ENCODE measurements around the gene NOVA2.

The NOVA2 gene

DNA sequence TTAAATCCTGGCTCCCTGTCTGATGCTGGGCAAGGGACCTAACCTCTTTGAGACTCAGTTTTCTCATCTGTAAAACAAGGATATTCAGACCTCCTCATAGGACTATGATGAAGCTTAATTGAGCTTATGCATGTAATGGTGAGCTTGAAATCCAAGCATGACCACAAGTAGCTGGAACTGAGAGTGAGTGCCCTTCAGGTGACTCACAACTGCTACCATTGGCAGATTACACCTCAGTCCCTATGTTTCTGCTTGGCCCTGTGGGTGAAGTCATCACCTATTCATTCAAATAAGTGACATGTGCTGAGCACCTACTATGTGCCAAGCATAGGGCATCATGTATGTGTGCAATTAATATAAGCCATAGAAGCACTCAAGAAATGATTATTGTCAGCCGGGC, 25.7 kb downstream of the NOVA2 start:
- TF ChIP-seq, protein P1, sequence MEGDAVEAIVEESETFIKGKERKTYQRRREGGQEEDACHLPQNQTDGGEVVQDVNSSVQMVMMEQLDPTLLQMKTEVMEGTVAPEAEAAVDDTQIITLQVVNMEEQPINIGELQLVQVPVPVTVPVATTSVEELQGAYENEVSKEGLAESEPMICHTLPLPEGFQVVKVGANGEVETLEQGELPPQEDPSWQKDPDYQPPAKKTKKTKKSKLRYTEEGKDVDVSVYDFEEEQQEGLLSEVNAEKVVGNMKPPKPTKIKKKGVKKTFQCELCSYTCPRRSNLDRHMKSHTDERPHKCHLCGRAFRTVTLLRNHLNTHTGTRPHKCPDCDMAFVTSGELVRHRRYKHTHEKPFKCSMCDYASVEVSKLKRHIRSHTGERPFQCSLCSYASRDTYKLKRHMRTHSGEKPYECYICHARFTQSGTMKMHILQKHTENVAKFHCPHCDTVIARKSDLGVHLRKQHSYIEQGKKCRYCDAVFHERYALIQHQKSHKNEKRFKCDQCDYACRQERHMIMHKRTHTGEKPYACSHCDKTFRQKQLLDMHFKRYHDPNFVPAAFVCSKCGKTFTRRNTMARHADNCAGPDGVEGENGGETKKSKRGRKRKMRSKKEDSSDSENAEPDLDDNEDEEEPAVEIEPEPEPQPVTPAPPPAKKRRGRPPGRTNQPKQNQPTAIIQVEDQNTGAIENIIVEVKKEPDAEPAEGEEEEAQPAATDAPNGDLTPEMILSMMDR (IDR thresholded peaks at IDR 0.05; ENCODE audit: extremely low read depth, missing control alignments) = no peak
- no peak for DNase-seq (ENCODE audit: low spot score)

GRCh38 chr19:45940515-45940805, 33.2 kb downstream of the NOVA2 start:
- TF ChIP-seq, protein P1 (IDR thresholded peaks at IDR 0.05; ENCODE audit: extremely low read depth, missing control alignments) = no peak
- no peak for DNase-seq (ENCODE audit: low spot score)

DNA sequence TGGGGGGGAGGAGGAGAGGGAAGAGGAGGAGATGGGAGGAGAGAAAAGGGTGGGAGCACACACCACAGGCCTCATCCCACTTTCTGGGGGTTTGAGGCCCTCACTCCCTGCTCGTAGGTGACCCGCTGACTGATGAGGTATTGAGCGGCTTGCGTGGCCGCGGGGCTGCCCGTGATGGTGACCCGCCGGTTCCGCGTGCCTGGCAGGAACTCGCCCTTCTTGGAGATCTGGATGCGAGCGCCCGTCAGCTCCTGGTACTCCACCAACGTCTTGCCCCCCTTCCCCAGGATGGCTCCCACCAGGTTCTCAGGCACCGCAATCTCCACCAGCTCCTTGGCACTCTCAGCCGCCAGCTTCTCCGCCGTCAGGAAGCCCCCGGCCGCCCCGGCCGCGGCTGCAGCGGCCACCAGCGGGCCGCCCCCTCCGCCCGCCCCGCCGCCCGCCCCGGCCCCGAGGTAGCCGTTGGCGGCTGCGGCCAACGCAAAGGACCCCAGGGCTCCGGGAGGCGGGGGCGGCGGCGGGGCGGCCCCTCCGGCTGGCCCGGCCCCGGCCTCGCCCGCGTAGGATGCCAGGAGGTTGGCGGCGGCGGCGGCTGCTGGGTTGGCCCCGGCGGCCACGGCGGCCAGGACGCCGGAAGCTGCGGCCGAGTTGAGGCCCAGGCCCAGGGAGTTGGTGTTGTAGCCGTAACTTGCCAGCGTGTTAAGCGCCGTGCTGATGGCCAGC, 33.7 kb downstream of the NOVA2 start:
- TF ChIP-seq, protein P1 (IDR thresholded peaks at IDR 0.05; ENCODE audit: extremely low read depth, missing control alignments) = no peak
- no peak for DNase-seq (ENCODE audit: low spot score)

GRCh38 chr19:45938733-45939319, 34.8 kb downstream of the NOVA2 start:
- TF ChIP-seq, protein P1 (IDR thresholded peaks at IDR 0.05; ENCODE audit: extremely low read depth, missing control alignments) = no peak
- no peak for DNase-seq (ENCODE audit: low spot score)

DNA sequence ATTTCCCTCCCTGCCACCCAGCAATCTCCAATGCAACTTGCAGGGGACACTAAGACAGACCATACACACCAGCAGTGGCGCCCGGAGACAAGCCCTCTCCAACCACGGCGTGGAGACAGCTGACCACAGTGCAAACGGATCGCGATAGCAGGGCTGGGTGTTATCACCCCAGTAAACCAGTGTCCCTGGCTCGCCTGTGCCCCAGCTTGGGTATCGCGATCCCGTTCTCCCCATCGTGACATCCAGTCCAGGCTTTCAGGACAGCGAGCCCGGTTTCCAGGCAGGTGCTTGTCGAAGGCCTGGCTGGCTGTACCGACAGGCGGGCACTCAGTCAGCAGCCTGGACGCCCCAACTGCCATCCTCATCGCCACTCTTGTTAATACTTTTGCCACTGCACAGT, 38.4 kb downstream of the NOVA2 start:
- TF ChIP-seq, protein P1 (IDR thresholded peaks at IDR 0.05; ENCODE audit: extremely low read depth, missing control alignments) = no peak
- DNase-seq (ENCODE audit: low spot score) = no peak

GRCh38 chr19:45934551-45935230, 39.0 kb downstream of the NOVA2 start:
- TF ChIP-seq, protein P1 (IDR thresholded peaks at IDR 0.05; ENCODE audit: extremely low read depth, missing control alignments) = no peak
- no peak for DNase-seq (ENCODE audit: low spot score)

- DNase-seq (ENCODE audit: low spot score) = no peak
- TF ChIP-seq, protein P1 (IDR thresholded peaks at IDR 0.05; ENCODE audit: extremely low read depth, missing control alignments) = no peak
Observed at GRCh38 chr19:45933759-45934158, 39.9 kb downstream of the NOVA2 start.

Measured in GM20000 (cell line).